ENCODE measurements around the gene UBTD2.

DNA sequence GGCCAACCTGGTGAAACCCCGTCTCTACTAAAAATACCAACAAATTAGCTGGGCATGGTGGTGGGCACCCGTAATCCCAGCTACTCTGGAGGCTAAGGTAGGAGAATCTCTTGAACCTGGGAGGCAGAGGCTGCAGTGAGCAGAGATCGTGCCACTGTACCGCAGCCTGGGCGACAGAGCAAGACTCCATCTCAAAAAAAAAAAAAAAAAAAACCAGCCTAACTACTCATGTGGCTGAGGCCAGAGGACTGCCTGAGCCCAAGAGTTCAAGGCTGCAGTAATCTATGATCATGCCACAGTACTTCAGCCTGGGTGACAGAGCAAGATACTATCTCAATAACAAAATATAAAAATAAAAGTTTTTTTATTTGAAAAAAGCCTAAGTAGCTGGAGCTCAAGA is 3.2 kb downstream of the UBTD2 start:
- TF ChIP-seq, protein P1, sequence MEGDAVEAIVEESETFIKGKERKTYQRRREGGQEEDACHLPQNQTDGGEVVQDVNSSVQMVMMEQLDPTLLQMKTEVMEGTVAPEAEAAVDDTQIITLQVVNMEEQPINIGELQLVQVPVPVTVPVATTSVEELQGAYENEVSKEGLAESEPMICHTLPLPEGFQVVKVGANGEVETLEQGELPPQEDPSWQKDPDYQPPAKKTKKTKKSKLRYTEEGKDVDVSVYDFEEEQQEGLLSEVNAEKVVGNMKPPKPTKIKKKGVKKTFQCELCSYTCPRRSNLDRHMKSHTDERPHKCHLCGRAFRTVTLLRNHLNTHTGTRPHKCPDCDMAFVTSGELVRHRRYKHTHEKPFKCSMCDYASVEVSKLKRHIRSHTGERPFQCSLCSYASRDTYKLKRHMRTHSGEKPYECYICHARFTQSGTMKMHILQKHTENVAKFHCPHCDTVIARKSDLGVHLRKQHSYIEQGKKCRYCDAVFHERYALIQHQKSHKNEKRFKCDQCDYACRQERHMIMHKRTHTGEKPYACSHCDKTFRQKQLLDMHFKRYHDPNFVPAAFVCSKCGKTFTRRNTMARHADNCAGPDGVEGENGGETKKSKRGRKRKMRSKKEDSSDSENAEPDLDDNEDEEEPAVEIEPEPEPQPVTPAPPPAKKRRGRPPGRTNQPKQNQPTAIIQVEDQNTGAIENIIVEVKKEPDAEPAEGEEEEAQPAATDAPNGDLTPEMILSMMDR (IDR thresholded peaks at IDR 0.05 in 4 of 5, conservative IDR thresholded peaks at IDR 0.05 in 1 of 5) = no peak
- no peak for TF ChIP-seq POLR2A (IDR thresholded peaks at IDR 0.05)

Measured in gastrocnemius medialis (tissue), 4 donors.